Small intestine (tissue), 7 donors: ENCODE data around the gene FAM107B. TPM values are rescaled to one million over a fixed set of nuclear protein-coding genes. Genes with fewer than 3 reads are reported as not detected.

Experiments used
- DNase-seq, 2 donors: peaks; one replicate each; pipeline versions ENCODE4 v3.0.0 to v3.0.0-alpha.2; 2013
- FAIRE-seq: peaks from 2 replicates; lab custom pipeline; 2012; peaks lifted over from hg19 to GRCh38; lab: Jason Lieb, UNC
- H3K27ac ChIP-seq, 3 donors: one replicate each; pipeline ENCODE4 v1.5.1; 2013; ENCODE audit warnings: low read length in 2 of 3, mild to moderate bottlenecking in 2 of 3, control low read depth in 1 of 3, inconsistent platforms in 1 of 3, low read depth in 1 of 3, moderate library complexity in 1 of 3
- H3K27me3 ChIP-seq, 3 donors: one replicate each; pipeline ENCODE4 v1.6.1; 2013; ENCODE audit warnings: low read length in 3 of 3, inconsistent platforms in 1 of 3; ENCODE audit not compliant: control insufficient read depth in 3 of 3, insufficient read depth in 3 of 3
- H3K36me3 ChIP-seq, 3 donors: one replicate each; pipeline ENCODE4 v1.6.1; 2013; ENCODE audit warnings: low read length in 3 of 3, inconsistent platforms in 1 of 3, low read depth in 1 of 3, mild to moderate bottlenecking in 1 of 3, moderate library complexity in 1 of 3; ENCODE audit not compliant: control insufficient read depth in 3 of 3, insufficient read depth in 2 of 3
- H3K4me1 ChIP-seq, 3 donors: one replicate each; pipeline ENCODE4 v1.6.1; 2013; ENCODE audit warnings: low read length in 2 of 3, inconsistent platforms in 1 of 3, low read depth in 1 of 3, mild to moderate bottlenecking in 1 of 3, moderate library complexity in 1 of 3; ENCODE audit not compliant: control insufficient read depth in 3 of 3, insufficient read depth in 2 of 3
- H3K4me3 ChIP-seq, 3 donors: one replicate each; pipeline ENCODE4 v1.5.1; 2013; ENCODE audit warnings: low read length in 3 of 3, control low read depth in 1 of 3, inconsistent platforms in 1 of 3, low read depth in 1 of 3, mild to moderate bottlenecking in 1 of 3, moderate library complexity in 1 of 3
- H3K9me3 ChIP-seq, 2 donors: one replicate each; pipeline ENCODE4 v1.6.1; 2013; ENCODE audit warnings: low read depth in 1 of 2, low read length in 1 of 2; ENCODE audit not compliant: control insufficient read depth in 2 of 2, insufficient read depth in 1 of 2
- WGBS, 3 donors: extraction: QIAGEN DNeasy Blood & Tissue Kit; methylation state at CpG; one replicate each; pipeline ENCODE4 v1.1.7; 2013; 5-methylcytosine and 5-hydroxymethylcytosine counted together
- polyA plus RNA-seq, 4 donors: library from polyadenylated mRNA; stranded (reverse) in 3 of 4; unstranded in 1 of 4; fragments of 200-250 nt in 3 of 4; fragments of 120-200 nt in 1 of 4; gene quantifications; one replicate each; pipeline versions ENCODE4 v1.2.1 to v1.2.3, GENCODE V29; 2013
- donor health status: healthy with polysubstance abuse.
- donor health status: control.
- donor health status: control.
- donor health status: Bipolar disorder and iron deficiency.
- donor health status: healthy.

FAM107B gene
- polyA plus RNA-seq, 4 donors: 33.3 to 50.5 (median 38.7) TPM

DNA sequence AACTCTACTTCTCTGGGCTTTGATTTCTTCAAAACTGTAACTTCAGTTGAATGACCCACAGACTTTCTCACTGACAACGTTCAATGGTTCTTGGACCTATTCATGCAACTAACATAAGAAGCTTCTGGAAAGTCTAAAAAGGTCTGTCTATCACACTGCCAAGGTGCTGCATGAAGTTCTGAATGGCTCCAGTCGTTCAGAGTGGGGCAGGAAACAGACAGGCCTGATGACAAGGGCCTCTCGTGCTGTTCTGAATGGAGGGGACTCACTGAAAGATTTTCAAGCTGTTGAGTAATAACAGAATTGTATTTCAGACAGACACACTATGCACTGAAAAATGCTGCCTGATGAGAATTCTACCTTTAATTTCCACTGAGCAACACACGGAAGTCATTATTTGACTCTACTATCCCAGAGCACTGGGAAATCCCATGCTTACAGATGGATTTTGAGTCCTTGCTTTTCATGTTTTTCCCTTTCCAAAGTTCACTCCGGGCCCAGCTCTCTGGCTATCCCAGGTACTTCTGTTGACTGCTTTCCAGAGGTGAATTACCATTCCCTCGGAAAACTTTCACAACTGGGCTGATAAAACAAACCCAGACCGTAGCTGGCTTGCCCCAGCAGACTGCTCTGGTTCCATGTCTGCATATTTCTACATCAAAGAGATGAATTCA is 239.1 kb downstream of the FAM107B start:
- DNase-seq: peak; percentile 61 to 67
- H3K27ac ChIP-seq: peak overlapping the region in 2 of 3 donors; percentile 1 to 31
- H3K36me3 ChIP-seq: peaks cover 0 to 11% (median 0%) of the 10 kb centered on the region in 3 donors
- no peak for FAIRE-seq
- no peak overlapping the region for H3K4me3 ChIP-seq
- peaks cover 4 to 40% (median 5%) of the 10 kb centered on the region in 3 donors for H3K4me1 ChIP-seq
- H3K27me3 ChIP-seq: no peaks in the 10 kb centered on the region
- H3K9me3 ChIP-seq: no peaks in the 10 kb centered on the region
- 30 to 59% (median 48%) methylated on average over 7 of the region's 7 CpGs for WGBS, 3 donors

DNA sequence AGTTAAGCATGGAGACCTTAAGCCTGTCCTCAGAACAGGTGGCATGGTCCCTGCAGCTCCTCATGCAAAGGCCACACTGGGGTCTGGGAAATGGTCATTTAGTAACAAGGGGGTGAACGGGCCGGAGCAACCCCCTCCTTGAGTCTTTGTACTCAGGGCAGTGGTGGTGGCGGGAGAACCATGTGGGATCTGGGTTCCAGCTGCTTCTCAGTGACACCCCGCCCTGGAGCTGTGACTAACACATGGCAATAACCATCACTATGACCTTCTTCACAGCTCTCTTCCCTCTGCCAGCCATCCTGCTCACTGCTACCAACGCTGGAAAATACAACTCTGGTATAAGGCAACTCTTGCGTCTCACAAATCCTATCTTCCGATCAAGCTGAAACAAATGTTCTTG is 240.5 kb downstream of the FAM107B start:
- no peaks in the 10 kb centered on the region for H3K9me3 ChIP-seq
- 83 to 90% (median 89%) methylated on average over 7 of the region's 7 CpGs for WGBS, 3 donors
- no peak overlapping the region for H3K4me3 ChIP-seq
- DNase-seq (no peak), FAIRE-seq (no peak)
- peaks cover 4 to 48% (median 5%) of the 10 kb centered on the region in 3 donors for H3K4me1 ChIP-seq
- H3K27me3 ChIP-seq: no peaks in the 10 kb centered on the region
- H3K27ac ChIP-seq: peak overlapping the region in 1 of 3 donors; percentile 86
- peaks cover 0 to 11% (median 2%) of the 10 kb centered on the region in 3 donors for H3K36me3 ChIP-seq

DNA sequence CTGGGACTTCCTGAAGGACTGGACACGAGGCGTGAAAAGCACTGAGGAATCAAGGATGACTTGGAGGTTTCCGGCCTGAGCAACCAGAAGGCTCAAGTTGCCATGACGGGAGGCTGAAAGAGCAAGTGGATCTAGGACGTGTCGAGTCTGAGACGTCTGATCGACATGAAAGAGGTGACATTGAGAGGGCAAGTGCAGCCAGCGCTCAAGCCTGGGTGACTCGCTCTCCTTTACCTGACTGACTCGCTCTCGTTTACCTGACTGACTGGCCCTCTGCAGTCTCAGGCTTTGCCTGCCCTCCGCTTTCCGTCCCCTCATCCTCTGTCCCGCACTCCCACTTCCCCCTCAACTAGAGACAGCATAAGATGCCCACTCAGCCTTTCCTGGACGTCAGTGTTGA is 241.4 kb downstream of the FAM107B start:
- Histone ChIP-seq H3K27ac (peak overlapping the region; percentile 67 to 86 (median 77)), H3K4me3 (no peak overlapping the region)
- no peak for FAIRE-seq

DNA sequence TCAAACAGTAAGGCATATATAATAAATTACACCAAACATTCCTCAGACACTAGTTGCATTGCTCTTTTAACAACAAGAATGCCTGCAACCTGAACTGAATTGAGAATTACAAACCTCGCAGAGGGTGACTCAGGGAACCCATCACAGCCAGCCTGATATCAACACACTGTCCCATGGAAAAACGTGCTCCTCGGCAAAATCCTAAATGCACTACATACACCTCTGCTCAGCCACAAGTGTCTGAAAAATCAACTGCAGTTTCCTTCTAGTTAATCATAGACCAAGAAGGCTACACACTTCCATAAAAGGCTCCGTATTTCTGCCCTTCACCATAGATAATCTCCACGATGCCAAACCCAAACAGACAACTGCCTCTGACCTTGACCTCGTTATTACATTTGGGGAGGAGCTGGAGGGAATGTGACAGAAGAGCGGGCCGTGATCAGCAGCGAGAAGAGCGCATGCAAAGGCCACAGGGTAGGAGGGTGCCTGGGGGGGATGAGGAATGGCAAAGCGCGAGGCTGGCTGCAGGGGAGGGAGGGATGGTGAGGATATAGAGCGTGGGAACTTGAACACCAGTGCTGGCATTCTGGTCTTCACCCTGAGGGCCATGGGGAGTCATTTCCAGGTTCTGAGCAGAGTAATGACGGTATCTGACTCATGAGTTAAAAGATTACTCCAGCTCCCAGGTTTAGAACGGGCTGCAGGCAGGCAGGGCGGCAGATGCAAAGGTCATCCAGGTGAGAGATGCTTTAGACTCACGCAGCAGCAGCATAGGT is 242.0 kb downstream of the FAM107B start:
- Histone ChIP-seq H3K36me3 (peaks cover 0 to 12% (median 2%) of the 10 kb centered on the region in 3 donors), H3K9me3 (no peaks in the 10 kb centered on the region), H3K4me3 (peak overlapping the region in 2 of 3 donors; percentile 4 to 6), H3K27me3 (no peaks in the 10 kb centered on the region), H3K27ac (peak overlapping the region; percentile 56 to 86 (median 77)), H3K4me1 (peaks cover 4 to 54% (median 5%) of the 10 kb centered on the region in 3 donors)
- 17 to 54% (median 32%) methylated on average over 17 of the region's 17 CpGs for WGBS, 3 donors
- DNase-seq (peak; percentile 85 to 94), FAIRE-seq (no peak)

More for the DNA sequence above, 241.4 kb downstream of the FAM107B start:
- H3K36me3 ChIP-seq: peaks cover 0 to 11% (median 2%) of the 10 kb centered on the region in 3 donors
- 45 to 73% (median 54%) methylated on average over 13 to 16 of the region's 16 CpGs for WGBS, 3 donors
- H3K4me1 ChIP-seq: peaks cover 4 to 52% (median 5%) of the 10 kb centered on the region in 3 donors
- H3K9me3 ChIP-seq: no peaks in the 10 kb centered on the region
- DNase-seq: no peak
- H3K27me3 ChIP-seq: no peaks in the 10 kb centered on the region

DNA sequence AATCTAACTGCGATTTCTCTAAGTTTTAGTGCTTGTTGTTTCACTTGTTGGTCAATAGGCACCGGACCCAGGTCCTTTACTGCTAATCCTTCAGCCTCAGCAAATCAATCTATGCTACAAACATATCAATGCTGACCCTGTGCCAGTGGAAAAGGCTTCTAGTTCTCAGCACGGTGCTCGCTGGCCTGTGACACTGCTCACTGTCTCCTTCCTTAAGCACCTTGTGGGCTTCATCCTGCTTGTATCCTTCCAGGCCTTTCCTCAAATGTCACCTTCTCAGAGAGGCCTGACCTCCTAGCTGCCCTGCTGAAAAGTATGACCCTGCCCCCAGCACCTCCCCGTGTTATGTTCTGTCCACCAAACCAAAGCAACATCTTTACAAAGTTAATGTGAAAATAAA is 242.7 kb downstream of the FAM107B start:
- H3K27me3 ChIP-seq: no peaks in the 10 kb centered on the region
- peak overlapping the region; percentile 53 to 86 (median 77) for H3K27ac ChIP-seq
- peaks cover 0 to 12% (median 2%) of the 10 kb centered on the region in 3 donors for H3K36me3 ChIP-seq
- no peaks in the 10 kb centered on the region for H3K9me3 ChIP-seq
- H3K4me3 ChIP-seq: peak overlapping the region in 2 of 3 donors; percentile 4 to 21
- FAIRE-seq (no peak), DNase-seq (no peak)
- WGBS, 3 donors: 23 to 62% (median 49%) methylated on average over 5 of the region's 5 CpGs
- peaks cover 4 to 59% (median 5%) of the 10 kb centered on the region in 3 donors for H3K4me1 ChIP-seq

DNA sequence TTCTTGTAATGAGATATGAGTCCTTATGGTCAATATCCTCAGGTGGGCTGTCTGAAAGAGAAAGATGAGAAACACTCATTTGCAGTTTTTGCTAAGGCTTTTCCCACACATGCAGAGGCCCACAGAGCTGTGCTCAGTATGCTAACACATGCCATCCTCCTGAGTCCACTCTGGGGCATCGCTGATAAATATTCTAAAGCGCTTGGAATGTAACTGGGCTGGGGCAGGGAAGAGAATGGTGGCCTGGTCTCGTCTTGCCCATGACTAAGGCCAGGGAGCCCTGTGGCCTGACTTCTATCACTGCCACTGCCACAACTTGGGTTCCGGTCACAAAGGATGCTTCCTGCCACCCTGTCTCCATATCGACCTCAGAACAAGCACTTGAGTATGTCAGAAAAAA is 244.2 kb downstream of the FAM107B start:
- FAIRE-seq: no peak
- H3K4me1 ChIP-seq: peaks cover 2 to 56% (median 5%) of the 10 kb centered on the region in 3 donors
- H3K9me3 ChIP-seq: no peaks in the 10 kb centered on the region
- no peak overlapping the region for H3K4me3 ChIP-seq
- DNase-seq: no peak
- WGBS, 3 donors: 60 to 67% (median 63%) methylated on average over 5 of the region's 5 CpGs
- H3K27me3 ChIP-seq: no peaks in the 10 kb centered on the region
- no peak overlapping the region for H3K27ac ChIP-seq
- peaks cover 0 to 12% (median 4%) of the 10 kb centered on the region in 3 donors for H3K36me3 ChIP-seq

DNA sequence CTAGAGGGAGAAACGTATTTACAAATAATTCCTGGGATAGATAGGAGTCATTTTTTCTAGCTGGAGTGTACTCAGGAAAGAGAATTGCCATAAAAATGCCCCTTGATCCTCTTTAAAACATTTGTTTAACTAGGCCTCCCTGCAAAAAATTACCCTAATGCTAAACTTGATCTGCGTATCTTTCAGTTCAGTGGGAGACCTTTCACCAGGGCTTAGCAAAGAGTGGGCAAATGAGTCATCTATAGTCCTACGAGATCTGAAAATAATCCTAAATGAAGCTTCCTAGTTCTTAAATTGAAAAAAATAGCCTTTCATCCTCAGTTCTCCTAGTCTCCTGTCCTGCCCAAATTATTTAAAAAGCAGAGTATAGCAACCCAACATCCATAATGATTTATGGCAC is 245.3 kb downstream of the FAM107B start:
- H3K4me1 ChIP-seq: peaks cover 4 to 58% (median 4%) of the 10 kb centered on the region in 3 donors
- no peak for FAIRE-seq
- H3K27me3 ChIP-seq: no peaks in the 10 kb centered on the region
- H3K27ac ChIP-seq: peak overlapping the region in 1 of 3 donors; percentile 0
- WGBS, 3 donors: 28 to 53% (median 43%) methylated on average over 3 of the region's 3 CpGs
- H3K36me3 ChIP-seq: peaks cover 0 to 10% (median 4%) of the 10 kb centered on the region in 3 donors
- no peaks in the 10 kb centered on the region for H3K9me3 ChIP-seq
- no peak for DNase-seq
- H3K4me3 ChIP-seq: no peak overlapping the region

DNA sequence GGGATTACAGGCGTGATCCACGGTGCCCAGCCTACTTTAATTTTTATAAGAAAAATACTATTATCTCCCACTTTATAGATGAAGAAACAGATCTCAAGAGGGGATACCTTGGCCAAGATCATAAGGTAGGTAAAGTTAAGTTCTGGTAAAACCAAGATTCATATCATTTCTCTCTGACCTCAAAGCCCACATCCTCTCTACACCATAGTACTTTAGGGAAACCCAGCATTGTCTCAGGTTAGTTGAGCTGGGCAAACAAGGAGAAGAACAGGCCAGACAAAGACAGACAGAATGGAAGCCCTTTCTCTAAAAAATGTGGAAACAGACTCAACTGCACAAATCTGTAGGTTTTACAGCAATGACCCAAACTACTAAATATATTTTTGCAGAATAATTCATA is 246.2 kb downstream of the FAM107B start:
- DNase-seq (no peak), FAIRE-seq (no peak)
- Histone ChIP-seq H3K27ac (no peak overlapping the region), H3K4me3 (no peak overlapping the region), H3K36me3 (peaks cover 0 to 6% (median 4%) of the 10 kb centered on the region in 3 donors), H3K27me3 (no peaks in the 10 kb centered on the region), H3K4me1 (peaks cover 2 to 50% (median 4%) of the 10 kb centered on the region in 3 donors), H3K9me3 (no peaks in the 10 kb centered on the region)
- WGBS, 3 donors: 78 to 97% (median 96%) methylated on average over 2 of the region's 2 CpGs
